ENCODE measurements around the gene MRPS6. TPM values are rescaled to one million over a fixed set of nuclear protein-coding genes. Genes with fewer than 3 reads are reported as not detected.

MRPS6 gene
- total and polyA plus RNA-seq, 2 of the 4 experiments (the other 2 are of a cell fraction), result 7.5 to 35.1 TPM

DNA sequence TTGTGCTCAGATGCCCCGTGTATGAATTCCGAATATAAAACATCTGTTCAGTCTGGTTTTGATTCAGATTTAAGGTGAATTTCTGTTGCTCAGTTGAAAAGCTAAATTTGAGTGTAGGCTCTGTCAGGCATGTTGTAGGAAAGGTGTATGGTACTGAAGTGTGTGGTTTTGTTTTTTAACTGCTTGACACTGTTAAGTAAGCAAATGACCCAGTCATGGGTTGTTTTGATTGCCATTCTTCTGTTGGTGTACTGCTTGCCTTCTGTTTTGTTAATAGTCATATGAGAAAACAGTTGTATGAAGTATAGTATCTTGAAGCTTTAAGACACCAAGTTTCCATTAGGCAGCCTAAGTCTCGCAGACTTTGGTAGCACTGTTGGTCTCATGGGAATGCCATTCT, 10.0 kb downstream of the MRPS6 start:
- no peak overlapping the region for H3K4ac ChIP-seq (ENCODE audit: low read depth, low read length)
- no peaks in the 10 kb centered on the region for H3K27me3 ChIP-seq (ENCODE audit: control insufficient read depth, insufficient read depth, low read length)
- peaks cover 44 to 72% of the 10 kb centered on the region in 2 experiments for H3K79me1 ChIP-seq (ENCODE audit: low read depth in 1 of 2, low read length in 2 of 2)
- in situ Hi-C loops (cut with MboI; ENCODE audit: low sequenced_read_pairs) (no loop called here), dilution Hi-C loops (cut with HindIII; ENCODE audit: low sequenced_read_pairs, unreplicated experiment) (no loop called here), intact Hi-C loops (cut with micrococcal nuclease) (no loop called here)
- POLR2A ChIA-PET (ENCODE audit: unreplicated experiment), result no interaction called here
- H4K8ac ChIP-seq (ENCODE audit: low read depth in 2 of 2, low read length in 2 of 2), result no peak overlapping the region
- no peaks in the 10 kb centered on the region for H3K9me3 ChIP-seq (ENCODE audit: control insufficient read depth, insufficient read depth, low read length)
- WGBS, 2 experiments (ENCODE audit: extremely low coverage in 2 of 2, insufficient read length in 1 of 2), result no CpG with 5 or more reads among the region's 3 CpGs
- no peak overlapping the region for H2BK5ac ChIP-seq (ENCODE audit: low read depth, low read length, poor library complexity, severe bottlenecking)
- no peak overlapping the region for H2AFZ ChIP-seq (replicated peaks; ENCODE audit: low read length, poor library complexity)
- H2BK20ac ChIP-seq (ENCODE audit: low read depth, low read length), result no peak overlapping the region
- H3K14ac ChIP-seq (replicated peaks; ENCODE audit: low read depth, low read length), result no peak overlapping the region
- no peak overlapping the region for H3K9ac ChIP-seq (ENCODE audit: low read depth, low read length)
- no peak overlapping the region for H2AK9ac ChIP-seq (replicated peaks; ENCODE audit: low read depth, low read length, poor library complexity)
- ATAC-seq (ENCODE audit: low read depth), result no peak
- H4K20me1 ChIP-seq (ENCODE audit: insufficient read depth, low read length), result peaks cover 23% of the 10 kb centered on the region
- H2BK120ac ChIP-seq (ENCODE audit: low read depth, low read length), result no peak overlapping the region
- no peak for TF ChIP-seq MAZ (IDR thresholded peaks at IDR 0.05; ENCODE audit: borderline replicate concordance, low read depth, low read length)
- no peak for TF ChIP-seq NFE2L2 (IDR thresholded peaks at IDR 0.05; ENCODE audit: low read depth, low read length)
- TF ChIP-seq CHD1 (IDR thresholded peaks at IDR 0.05; ENCODE audit: low read depth, low read length), result no peak
- TF ChIP-seq MXI1 (IDR thresholded peaks at IDR 0.05; ENCODE audit: borderline replicate concordance, low read depth, low read length), result no peak
- no peak for TF ChIP-seq CEBPB (IDR thresholded peaks at IDR 0.05; ENCODE audit: low read depth, low read length)
- TF ChIP-seq BHLHE40 (IDR thresholded peaks at IDR 0.05; ENCODE audit: low read depth, low read length), result no peak
- TF ChIP-seq FOS (IDR thresholded peaks at IDR 0.05; ENCODE audit: low read depth, low read length), result no peak
- TF ChIP-seq, protein P1, sequence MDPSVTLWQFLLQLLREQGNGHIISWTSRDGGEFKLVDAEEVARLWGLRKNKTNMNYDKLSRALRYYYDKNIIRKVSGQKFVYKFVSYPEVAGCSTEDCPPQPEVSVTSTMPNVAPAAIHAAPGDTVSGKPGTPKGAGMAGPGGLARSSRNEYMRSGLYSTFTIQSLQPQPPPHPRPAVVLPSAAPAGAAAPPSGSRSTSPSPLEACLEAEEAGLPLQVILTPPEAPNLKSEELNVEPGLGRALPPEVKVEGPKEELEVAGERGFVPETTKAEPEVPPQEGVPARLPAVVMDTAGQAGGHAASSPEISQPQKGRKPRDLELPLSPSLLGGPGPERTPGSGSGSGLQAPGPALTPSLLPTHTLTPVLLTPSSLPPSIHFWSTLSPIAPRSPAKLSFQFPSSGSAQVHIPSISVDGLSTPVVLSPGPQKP (IDR thresholded peaks at IDR 0.05; ENCODE audit: borderline replicate concordance, low read depth, low read length), result no peak
- no peak for TF ChIP-seq POLR2A (IDR thresholded peaks at IDR 0.05; ENCODE audit: low read depth, low read length)
- no peak for TF ChIP-seq RFX5 (IDR thresholded peaks at IDR 0.05; ENCODE audit: low read depth, low read length)
- TF ChIP-seq RCOR1 (IDR thresholded peaks at IDR 0.05; ENCODE audit: insufficient replicate concordance, low read length), result no peak
- TF ChIP-seq RAD21 (IDR thresholded peaks at IDR 0.05; ENCODE audit: low read length), result no peak
- TF ChIP-seq, protein P2, sequence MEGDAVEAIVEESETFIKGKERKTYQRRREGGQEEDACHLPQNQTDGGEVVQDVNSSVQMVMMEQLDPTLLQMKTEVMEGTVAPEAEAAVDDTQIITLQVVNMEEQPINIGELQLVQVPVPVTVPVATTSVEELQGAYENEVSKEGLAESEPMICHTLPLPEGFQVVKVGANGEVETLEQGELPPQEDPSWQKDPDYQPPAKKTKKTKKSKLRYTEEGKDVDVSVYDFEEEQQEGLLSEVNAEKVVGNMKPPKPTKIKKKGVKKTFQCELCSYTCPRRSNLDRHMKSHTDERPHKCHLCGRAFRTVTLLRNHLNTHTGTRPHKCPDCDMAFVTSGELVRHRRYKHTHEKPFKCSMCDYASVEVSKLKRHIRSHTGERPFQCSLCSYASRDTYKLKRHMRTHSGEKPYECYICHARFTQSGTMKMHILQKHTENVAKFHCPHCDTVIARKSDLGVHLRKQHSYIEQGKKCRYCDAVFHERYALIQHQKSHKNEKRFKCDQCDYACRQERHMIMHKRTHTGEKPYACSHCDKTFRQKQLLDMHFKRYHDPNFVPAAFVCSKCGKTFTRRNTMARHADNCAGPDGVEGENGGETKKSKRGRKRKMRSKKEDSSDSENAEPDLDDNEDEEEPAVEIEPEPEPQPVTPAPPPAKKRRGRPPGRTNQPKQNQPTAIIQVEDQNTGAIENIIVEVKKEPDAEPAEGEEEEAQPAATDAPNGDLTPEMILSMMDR (conservative IDR thresholded peaks at IDR 0.05; ENCODE audit: low read depth, low read length), result no peak
- no peak for TF ChIP-seq MAFK (IDR thresholded peaks at IDR 0.05; ENCODE audit: low read depth, low read length)
- no peak for TF ChIP-seq SMC3 (IDR thresholded peaks at IDR 0.05; ENCODE audit: low read depth, low read length)
- TF ChIP-seq, protein P3, sequence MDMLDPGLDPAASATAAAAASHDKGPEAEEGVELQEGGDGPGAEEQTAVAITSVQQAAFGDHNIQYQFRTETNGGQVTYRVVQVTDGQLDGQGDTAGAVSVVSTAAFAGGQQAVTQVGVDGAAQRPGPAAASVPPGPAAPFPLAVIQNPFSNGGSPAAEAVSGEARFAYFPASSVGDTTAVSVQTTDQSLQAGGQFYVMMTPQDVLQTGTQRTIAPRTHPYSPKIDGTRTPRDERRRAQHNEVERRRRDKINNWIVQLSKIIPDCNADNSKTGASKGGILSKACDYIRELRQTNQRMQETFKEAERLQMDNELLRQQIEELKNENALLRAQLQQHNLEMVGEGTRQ (IDR thresholded peaks at IDR 0.05; ENCODE audit: low read depth, low read length), result no peak
- H3K4me3 ChIP-seq (ENCODE audit: insufficient read depth, low read depth, low read length), result no peak overlapping the region
- H3K4me1 ChIP-seq (ENCODE audit: control insufficient read depth, insufficient read depth, low read length), result peaks cover 4% of the 10 kb centered on the region; the same call in 1 of the 2 replicates
- CTCF ChIA-PET, result no interaction called here
- no peak overlapping the region for H3K27ac ChIP-seq (ENCODE audit: insufficient read depth, low read length)
- no peak for DNase-seq
- H3K36me3 ChIP-seq (ENCODE audit: control insufficient read depth, insufficient read depth, low read length), result peaks cover 3% of the 10 kb centered on the region
- no peak overlapping the region for H3K56ac ChIP-seq (ENCODE audit: extremely low read depth, insufficient read depth, low read length)
- H3K18ac ChIP-seq (ENCODE audit: low read depth, low read length), result no peak overlapping the region
- peaks cover 3% of the 10 kb centered on the region for H3K9me1 ChIP-seq (ENCODE audit: insufficient read depth, low read length)
- H3K23ac ChIP-seq (ENCODE audit: low read depth, low read length), result peak overlapping the region; percentile 38; the same call in 1 of the 2 replicates
- no TSS peak for BruUV-seq (replicated peaks)
- no peak overlapping the region for H4K91ac ChIP-seq (ENCODE audit: insufficient read depth, low read depth, low read length)
- H3K4me2 ChIP-seq (ENCODE audit: low read depth, low read length), result no peak overlapping the region
- no peak overlapping the region for H2BK15ac ChIP-seq (ENCODE audit: low read depth, low read length)
- no peak overlapping the region for H4K5ac ChIP-seq (ENCODE audit: low read depth, low read length)
- no peak overlapping the region for H2AK5ac ChIP-seq (ENCODE audit: low read depth, low read length)
